HepG2 (cell line): ENCODE measurements around the gene NME8. TPM values are rescaled to one million over a fixed set of nuclear protein-coding genes. Genes with fewer than 3 reads are reported as not detected.
A peak's percentile ranks its signal among the peaks of the same experiment; 100 is the strongest.

Experiments
- GTF2F1 ChIP-seq: fragments of 150-350 bp; IDR thresholded peaks from 2 replicates; pipeline ENCODE4 v1.6.1; 2014; ENCODE audit warnings: low read length
- GTF3A ChIP-seq: sonication (generic); formaldehyde crosslinking; conservative IDR thresholded peaks from 2 replicates; pipeline ENCODE4 v1.4.0; 2020; ENCODE audit warnings: mild to moderate bottlenecking, missing genetic modification reagents
- HOXA5 ChIP-seq: sonication (generic); formaldehyde crosslinking; IDR thresholded peaks from 2 replicates; pipeline ENCODE4 v1.4.0; 2020; ENCODE audit warnings: missing genetic modification reagents
- KDM2A ChIP-seq: sonication (generic); formaldehyde crosslinking; IDR thresholded peaks from 2 replicates; pipeline ENCODE4 v1.4.0; 2020; ENCODE audit warnings: low read depth, missing genetic modification reagents, borderline replicate concordance
- KDM4B ChIP-seq: sonication (generic); formaldehyde crosslinking; IDR thresholded peaks from 2 replicates; pipeline ENCODE4 v1.4.0; 2020; ENCODE audit warnings: missing genetic modification reagents
- MEIS1 ChIP-seq: sonication (generic); formaldehyde crosslinking; IDR thresholded peaks from 2 replicates; pipeline ENCODE4 v1.9.0; 2021; ENCODE audit warnings: mild to moderate bottlenecking, missing genetic modification reagents, moderate library complexity, borderline replicate concordance
- MXD4 ChIP-seq: IDR thresholded peaks from 2 replicates; pipeline ENCODE4 v1.6.1; 2016; ENCODE audit warnings: mild to moderate bottlenecking, missing biosample characterization, missing genetic modification reagents
- NCOA1 ChIP-seq: sonication (generic); formaldehyde crosslinking; IDR thresholded peaks from 2 replicates; pipeline ENCODE4 v1.9.0; 2021; ENCODE audit warnings: missing genetic modification reagents
- NCOA5 ChIP-seq: sonication (generic); formaldehyde crosslinking; IDR thresholded peaks from 2 replicates; pipeline ENCODE4 v1.4.0; 2020; ENCODE audit warnings: missing genetic modification reagents
- NFKBIZ ChIP-seq: IDR thresholded peaks from 2 replicates; pipeline ENCODE4 v1.6.1; 2018; ENCODE audit warnings: missing genetic modification reagents, missing compliant biosample characterization
- POLR2A ChIP-seq, 2 experiments: IDR thresholded peaks; 2 replicates each; pipeline ENCODE4 v1.6.1; 2011; ENCODE audit warnings: low read depth in 2 of 2, low read length in 2 of 2, mild to moderate bottlenecking in 1 of 2, moderate library complexity in 1 of 2; ENCODE audit not compliant: insufficient read depth in 1 of 2
- POLR2AphosphoS2 ChIP-seq: IDR thresholded peaks from 2 replicates; pipeline ENCODE4 v1.6.1; 2011; ENCODE audit warnings: low read depth, low read length, improper control_type of control experiment
- RBM22 ChIP-seq: fragments of 200-400 bp; formaldehyde crosslinking; optimal IDR thresholded peaks from 2 replicates; pipeline ENCODE3; 2017; ENCODE audit warnings: mild to moderate bottlenecking, low read length, moderate library complexity
- SIX4 ChIP-seq: sonication (generic); formaldehyde crosslinking; IDR thresholded peaks from 2 replicates; pipeline ENCODE4 v1.4.0; 2020; ENCODE audit warnings: missing genetic modification reagents
- SKI ChIP-seq: fragments of 450-650 bp; IDR thresholded peaks from one replicate; pipeline ENCODE4 v1.6.1; 2018; ENCODE audit warnings: mild to moderate bottlenecking; ENCODE audit not compliant: partially characterized antibody
- ZC3H13 ChIP-seq: sonication (generic); formaldehyde crosslinking; IDR thresholded peaks from 2 replicates; pipeline ENCODE4 v1.8.1; 2023; ENCODE audit warnings: mild to moderate bottlenecking, missing genetic modification reagents, moderate library complexity
- ZNF3 ChIP-seq: IDR thresholded peaks from 2 replicates; pipeline ENCODE4 v1.7.0; 2017; ENCODE audit warnings: inconsistent platforms
- ZNF546 ChIP-seq: sonication (generic); formaldehyde crosslinking; conservative IDR thresholded peaks from 2 replicates; pipeline ENCODE4 v1.8.1; 2023; ENCODE audit warnings: mild to moderate bottlenecking, missing genetic modification reagents
- ZNF775 ChIP-seq: sonication (generic); formaldehyde crosslinking; IDR thresholded peaks from 2 replicates; pipeline ENCODE4 v1.4.0; 2020; ENCODE audit warnings: missing genetic modification reagents, mild to moderate bottlenecking, moderate library complexity, borderline replicate concordance
- ZNF83 ChIP-seq: sonication (generic); formaldehyde crosslinking; IDR thresholded peaks from 2 replicates; pipeline ENCODE4 v1.4.0; 2020; ENCODE audit warnings: missing genetic modification reagents, mild to moderate bottlenecking, borderline replicate concordance
- ZNF839 ChIP-seq: sonication (generic); formaldehyde crosslinking; IDR thresholded peaks from 2 replicates; pipeline ENCODE4 v1.4.0; 2020; ENCODE audit warnings: missing genetic modification reagents, mild to moderate bottlenecking, borderline replicate concordance
- polyA plus RNA-seq, 8 experiments: library from polyadenylated mRNA; depleted of rRNA in 3 of 8; stranded (reverse) in 7 of 8; unstranded in 1 of 8; fragments of >200 nt; fragmentation: Illumina TruSeq in 4 of 8; extraction: Trizol in 4 of 8; gene quantifications; 2 replicates each; pipeline versions ENCODE4 v1.2.1 to v1.2.3, GENCODE V29; 2011 to 2016; ENCODE audit warnings: low read depth in 4 of 8, missing spikeins in 1 of 8, mixed read lengths in 1 of 8; ENCODE audit not compliant: insufficient read depth in 1 of 8
- total RNA-seq, 5 experiments: library from RNA; depleted of rRNA; stranded (reverse); fragments of >200 nt; fragmentation: Illumina TruSeq; extraction: Trizol; gene quantifications; 2 replicates each; pipeline ENCODE4 v1.2.3, GENCODE V29; 2016; ENCODE audit warnings: low read depth in 1 of 5
- TF ChIP-seq, protein P1 (sequence below): sonication (generic); formaldehyde crosslinking; IDR thresholded peaks from 2 replicates; pipeline ENCODE4 v1.4.0; 2020; ENCODE audit warnings: missing genetic modification reagents, borderline replicate concordance
- TF ChIP-seq, protein P2 (sequence below): sonication (generic); formaldehyde crosslinking; IDR thresholded peaks from 2 replicates; pipeline ENCODE4 v1.5.0; 2020; ENCODE audit warnings: missing genetic modification reagents
- TF ChIP-seq, protein P3 (sequence below): sonication (generic); formaldehyde crosslinking; IDR thresholded peaks from 2 replicates; pipeline ENCODE4 v1.8.1; 2022; ENCODE audit warnings: low read depth, mild to moderate bottlenecking, missing genetic modification reagents

The NME8 gene
- total and polyA plus RNA-seq, 2 of the 13 experiments (the other 11 are each of a cell fraction or from before 2014, with no cell fraction given): not detected

DNA sequence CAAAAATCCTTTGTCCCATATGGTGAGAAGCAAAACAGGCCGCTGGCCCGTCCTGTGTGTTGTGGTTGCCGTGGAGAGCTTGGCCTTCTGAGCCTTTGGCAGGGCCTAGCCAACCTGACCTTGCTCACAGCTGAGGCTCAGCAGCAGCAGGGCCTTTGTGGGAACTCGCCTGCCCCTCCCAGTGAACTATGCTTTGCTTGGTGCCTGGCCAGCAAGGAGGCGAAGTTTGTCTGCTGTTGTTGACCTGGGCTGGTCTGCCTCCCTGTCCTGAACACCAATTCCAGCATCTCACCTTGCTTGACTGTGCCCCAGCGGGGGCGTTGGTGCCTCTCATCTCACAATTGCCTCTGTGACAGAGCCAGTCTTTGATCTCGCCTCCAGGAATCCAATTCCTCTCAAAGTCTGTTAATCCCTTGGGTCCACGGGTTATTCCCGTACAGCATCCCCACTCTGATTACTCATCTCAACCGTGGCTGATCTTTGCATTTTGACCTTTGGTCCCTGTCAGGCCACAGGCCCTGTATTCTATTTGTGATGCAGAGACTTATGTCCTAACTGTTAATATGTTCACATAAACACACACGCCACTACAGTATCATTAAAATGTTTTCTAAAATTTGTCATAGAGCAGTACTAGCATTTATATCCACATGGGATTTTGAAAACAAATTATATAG is 94.7 kb downstream of the NME8 start (continued):
- TF ChIP-seq, protein P1, sequence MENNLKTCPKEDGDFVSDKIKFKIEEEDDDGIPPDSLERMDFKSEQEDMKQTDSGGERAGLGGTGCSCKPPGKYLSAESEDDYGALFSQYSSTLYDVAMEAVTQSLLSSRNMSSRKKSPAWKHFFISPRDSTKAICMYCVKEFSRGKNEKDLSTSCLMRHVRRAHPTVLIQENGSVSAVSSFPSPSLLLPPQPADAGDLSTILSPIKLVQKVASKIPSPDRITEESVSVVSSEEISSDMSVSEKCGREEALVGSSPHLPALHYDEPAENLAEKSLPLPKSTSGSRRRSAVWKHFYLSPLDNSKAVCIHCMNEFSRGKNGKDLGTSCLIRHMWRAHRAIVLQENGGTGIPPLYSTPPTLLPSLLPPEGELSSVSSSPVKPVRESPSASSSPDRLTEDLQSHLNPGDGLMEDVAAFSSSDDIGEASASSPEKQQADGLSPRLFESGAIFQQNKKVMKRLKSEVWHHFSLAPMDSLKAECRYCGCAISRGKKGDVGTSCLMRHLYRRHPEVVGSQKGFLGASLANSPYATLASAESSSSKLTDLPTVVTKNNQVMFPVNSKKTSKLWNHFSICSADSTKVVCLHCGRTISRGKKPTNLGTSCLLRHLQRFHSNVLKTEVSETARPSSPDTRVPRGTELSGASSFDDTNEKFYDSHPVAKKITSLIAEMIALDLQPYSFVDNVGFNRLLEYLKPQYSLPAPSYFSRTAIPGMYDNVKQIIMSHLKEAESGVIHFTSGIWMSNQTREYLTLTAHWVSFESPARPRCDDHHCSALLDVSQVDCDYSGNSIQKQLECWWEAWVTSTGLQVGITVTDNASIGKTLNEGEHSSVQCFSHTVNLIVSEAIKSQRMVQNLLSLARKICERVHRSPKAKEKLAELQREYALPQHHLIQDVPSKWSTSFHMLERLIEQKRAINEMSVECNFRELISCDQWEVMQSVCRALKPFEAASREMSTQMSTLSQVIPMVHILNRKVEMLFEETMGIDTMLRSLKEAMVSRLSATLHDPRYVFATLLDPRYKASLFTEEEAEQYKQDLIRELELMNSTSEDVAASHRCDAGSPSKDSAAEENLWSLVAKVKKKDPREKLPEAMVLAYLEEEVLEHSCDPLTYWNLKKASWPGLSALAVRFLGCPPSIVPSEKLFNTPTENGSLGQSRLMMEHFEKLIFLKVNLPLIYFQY (CRISPR knock-in tag): peak; percentile 73; the same call in 1 of the 2 replicates
- TF ChIP-seq ZNF546 (CRISPR knock-in tag): 0 out of 2 replicates have a peak, but pooled peaks have one; percentile 55
- TF ChIP-seq NCOA5 (CRISPR knock-in tag): no peak
- peak; percentile 98 for TF ChIP-seq NCOA1 (CRISPR knock-in tag)
- no peak for TF ChIP-seq GTF2F1
- TF ChIP-seq HOXA5 (CRISPR knock-in tag): 0 out of 2 replicates have a peak, but pooled peaks have one; percentile 46
- TF ChIP-seq ZNF775 (CRISPR knock-in tag): peak; percentile 60; the same call in 1 of the 2 replicates
- TF ChIP-seq MEIS1 (CRISPR knock-in tag): peak; percentile 97
- peak; percentile 86 for TF ChIP-seq KDM2A (CRISPR knock-in tag)
- TF ChIP-seq ZNF839 (CRISPR knock-in tag): no peak
- TF ChIP-seq KDM4B: no peak; the same call in 1 of the 2 replicates
- peak; percentile 96 for TF ChIP-seq SIX4 (CRISPR knock-in tag)
- TF ChIP-seq, protein P2, sequence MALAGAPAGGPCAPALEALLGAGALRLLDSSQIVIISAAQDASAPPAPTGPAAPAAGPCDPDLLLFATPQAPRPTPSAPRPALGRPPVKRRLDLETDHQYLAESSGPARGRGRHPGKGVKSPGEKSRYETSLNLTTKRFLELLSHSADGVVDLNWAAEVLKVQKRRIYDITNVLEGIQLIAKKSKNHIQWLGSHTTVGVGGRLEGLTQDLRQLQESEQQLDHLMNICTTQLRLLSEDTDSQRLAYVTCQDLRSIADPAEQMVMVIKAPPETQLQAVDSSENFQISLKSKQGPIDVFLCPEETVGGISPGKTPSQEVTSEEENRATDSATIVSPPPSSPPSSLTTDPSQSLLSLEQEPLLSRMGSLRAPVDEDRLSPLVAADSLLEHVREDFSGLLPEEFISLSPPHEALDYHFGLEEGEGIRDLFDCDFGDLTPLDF (CRISPR knock-in tag): no peak
- no peak for TF ChIP-seq POLR2AphosphoS2
- peak; percentile 97 for TF ChIP-seq SKI
- 0 out of 2 replicates have a peak, but pooled peaks have one; percentile 55 for TF ChIP-seq ZC3H13 (CRISPR knock-in tag)
- TF ChIP-seq, protein P3, sequence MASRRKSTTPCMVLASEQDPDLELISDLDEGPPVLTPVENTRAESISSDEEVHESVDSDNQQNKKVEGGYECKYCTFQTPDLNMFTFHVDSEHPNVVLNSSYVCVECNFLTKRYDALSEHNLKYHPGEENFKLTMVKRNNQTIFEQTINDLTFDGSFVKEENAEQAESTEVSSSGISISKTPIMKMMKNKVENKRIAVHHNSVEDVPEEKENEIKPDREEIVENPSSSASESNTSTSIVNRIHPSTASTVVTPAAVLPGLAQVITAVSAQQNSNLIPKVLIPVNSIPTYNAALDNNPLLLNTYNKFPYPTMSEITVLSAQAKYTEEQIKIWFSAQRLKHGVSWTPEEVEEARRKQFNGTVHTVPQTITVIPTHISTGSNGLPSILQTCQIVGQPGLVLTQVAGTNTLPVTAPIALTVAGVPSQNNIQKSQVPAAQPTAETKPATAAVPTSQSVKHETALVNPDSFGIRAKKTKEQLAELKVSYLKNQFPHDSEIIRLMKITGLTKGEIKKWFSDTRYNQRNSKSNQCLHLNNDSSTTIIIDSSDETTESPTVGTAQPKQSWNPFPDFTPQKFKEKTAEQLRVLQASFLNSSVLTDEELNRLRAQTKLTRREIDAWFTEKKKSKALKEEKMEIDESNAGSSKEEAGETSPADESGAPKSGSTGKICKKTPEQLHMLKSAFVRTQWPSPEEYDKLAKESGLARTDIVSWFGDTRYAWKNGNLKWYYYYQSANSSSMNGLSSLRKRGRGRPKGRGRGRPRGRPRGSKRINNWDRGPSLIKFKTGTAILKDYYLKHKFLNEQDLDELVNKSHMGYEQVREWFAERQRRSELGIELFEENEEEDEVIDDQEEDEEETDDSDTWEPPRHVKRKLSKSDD: peak; percentile 61
- TF ChIP-seq GTF3A (CRISPR knock-in tag): no peak
- TF ChIP-seq ZNF83: peak; percentile 52; the same call in 1 of the 2 replicates
- 0 out of 2 replicates have a peak, but pooled peaks have one; percentile 47 for TF ChIP-seq ZNF3
- peak; percentile 89; the same call in 1 of the 2 replicates for TF ChIP-seq NFKBIZ
- peak; percentile 58 to 91; a peak in 3 of 4 replicates for TF ChIP-seq POLR2A (IDR thresholded peaks at IDR 0.05; ENCODE audit: insufficient read depth in 1 of 2, low read depth in 2 of 2, low read length in 2 of 2)
- peak; percentile 48 for TF ChIP-seq RBM22
- peak; percentile 37; the same call in 1 of the 2 replicates for TF ChIP-seq MXD4 (CRISPR knock-in tag)
